Esophagus squamous epithelium (tissue), 5 donors: ENCODE data around the gene OXCT2. TPM values are rescaled to one million over a fixed set of nuclear protein-coding genes. Genes with fewer than 3 reads are reported as not detected.

Source experiments
- DNase-seq: peaks from one replicate; lab custom pipeline; 2025; lab: John Stamatoyannopoulos, UW
- H3K27ac ChIP-seq, 4 donors: fragments of 200-600 bp; sonication (generic); one replicate each; pipeline ENCODE4 v1.5.1; 2016 to 2019; ENCODE audit warnings: mild to moderate bottlenecking in 1 of 4
- H3K27me3 ChIP-seq, 4 donors: fragments of 200-600 bp; sonication (generic); 1 replicate in 3 of 4; 2 replicates in 1 of 4; pipeline versions ENCODE4 v1.5.1 to v1.6.0; 2017 to 2021; ENCODE audit warnings: antibody characterized with exemption in 1 of 4
- H3K36me3 ChIP-seq, 3 donors: fragments of 200-600 bp; sonication (generic); one replicate each; pipeline ENCODE4 v1.5.1; 2016 to 2019
- H3K4me1 ChIP-seq, 3 donors: fragments of 200-600 bp; sonication (generic); one replicate each; pipeline ENCODE4 v1.5.1; 2017 to 2019
- H3K4me3 ChIP-seq, 4 donors: fragments of 200-600 bp; sonication (generic); 1 replicate in 3 of 4; 2 replicates in 1 of 4; pipeline ENCODE4 v1.5.1; 2016 to 2019; ENCODE audit warnings: mild to moderate bottlenecking in 2 of 4, moderate library complexity in 1 of 4
- H3K9me3 ChIP-seq, 3 donors: fragments of 200-600 bp; sonication (generic); one replicate each; pipeline ENCODE4 v1.5.1; 2016 to 2019
- CTCF ChIP-seq, 6 experiments: fragments of 450-650 bp in 4 of 6; fragments of 200-600 bp in 2 of 6; sonication (generic) in 2 of 6; IDR thresholded peaks; one replicate each; pipeline ENCODE4 v1.5.1; 2016 to 2019; ENCODE audit warnings: antibody characterized with exemption in 6 of 6, mild to moderate bottlenecking in 4 of 6, moderate library complexity in 4 of 6
- POLR2A ChIP-seq, 4 donors: fragments of 450-650 bp; IDR thresholded peaks; one replicate each; pipeline ENCODE4 v1.6.1; 2017; ENCODE audit warnings: antibody characterized with exemption in 4 of 4, mild to moderate bottlenecking in 4 of 4, moderate library complexity in 3 of 4
- WGBS, 2 donors: methylation state at CpG; one replicate each; pipeline ENCODE4 v1.1.5; 2018; 5-methylcytosine and 5-hydroxymethylcytosine counted together
- intact Hi-C: fragments of 100-400 bp; cut with DNase I; formaldehyde crosslinking; loops from one replicate; pipeline ENCODE4 v1.15.0; 2022
- total RNA-seq, 4 donors: library from RNA; depleted of rRNA; stranded (reverse); fragments of >200 nt; gene quantifications; one replicate each; pipeline ENCODE4 v1.1.0, GENCODE V29; 2016
- donor health status: DM: yes; HTN: yes; CAD: no.

The OXCT2 gene
- total RNA-seq, 4 donors from 2014 or later: 0.19 to 0.48 TPM; not detected in 2

- no peak overlapping the region for H3K4me3 ChIP-seq
- intact Hi-C loops: loop anchor here (10.0 kb wide), 1 partner anchor 123 kb away; no protein-coding TSS in a partner anchor
- TF ChIP-seq POLR2A (IDR thresholded peaks at IDR 0.05) (no peak), CTCF (IDR thresholded peaks at IDR 0.05) (no peak)
- 17 to 40% methylated on average over 3 to 10 of the region's 10 CpGs for WGBS, 2 donors
- no peaks in the 10 kb centered on the region for H3K36me3 ChIP-seq
- H3K27me3 ChIP-seq: peaks cover 0 to 76% (median 6%) of the 10 kb centered on the region in 4 donors
- H3K4me1 ChIP-seq: no peaks in the 10 kb centered on the region
- H3K27ac ChIP-seq: no peak overlapping the region
- DNase-seq: no peak
- H3K9me3 ChIP-seq: no peaks in the 10 kb centered on the region
Observed at GRCh38 chr1:39727221-39727931, 43.8 kb downstream of the OXCT2 start.

DNA sequence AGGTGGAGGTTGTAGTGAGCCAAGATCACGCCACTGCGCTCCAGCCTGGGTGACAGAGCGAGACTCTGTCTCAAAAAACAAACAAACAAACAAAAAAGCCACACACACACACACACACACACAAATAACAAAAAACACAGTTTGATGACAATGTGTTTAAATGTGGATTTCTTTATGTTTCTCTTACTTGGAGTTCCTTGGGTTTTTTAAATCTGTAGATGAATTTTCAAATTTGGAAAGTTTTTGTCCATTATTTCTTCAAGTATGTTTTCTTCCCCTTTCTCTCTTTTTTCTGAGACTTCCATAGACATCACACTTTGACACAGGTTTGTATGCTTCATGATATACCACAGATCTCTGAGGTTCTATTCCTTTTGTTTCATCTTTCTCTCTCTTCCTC is 44.5 kb downstream of the OXCT2 start:
- Histone ChIP-seq H3K36me3 (no peaks in the 10 kb centered on the region), H3K27ac (no peak overlapping the region), H3K9me3 (no peaks in the 10 kb centered on the region), H3K4me3 (no peak overlapping the region), H3K4me1 (no peaks in the 10 kb centered on the region), H3K27me3 (peaks cover 0 to 76% (median 6%) of the 10 kb centered on the region in 4 donors)
- TF ChIP-seq CTCF (IDR thresholded peaks at IDR 0.05) (no peak), POLR2A (IDR thresholded peaks at IDR 0.05) (no peak)
- DNase-seq: no peak
- intact Hi-C loops: loop anchor here (10.0 kb wide), 1 partner anchor 122 kb away; no protein-coding TSS in a partner anchor
- 86 to 93% methylated on average over 3 of the region's 3 CpGs for WGBS, 2 donors

- H3K27ac ChIP-seq: no peak overlapping the region
- H3K4me1 ChIP-seq: no peaks in the 10 kb centered on the region
- H3K27me3 ChIP-seq: peaks cover 0 to 56% (median 4%) of the 10 kb centered on the region in 4 donors
- no peaks in the 10 kb centered on the region for H3K36me3 ChIP-seq
- intact Hi-C loops: loop anchor here (5.0 to 10.0 kb wide), 2 partner anchors 70 to 118 kb away; no protein-coding TSS in a partner anchor
- DNase-seq: no peak
- WGBS, 2 donors: 6 to 13% methylated on average over 2 of the region's 2 CpGs
- H3K9me3 ChIP-seq: no peaks in the 10 kb centered on the region
- TF ChIP-seq CTCF (IDR thresholded peaks at IDR 0.05): no peak
- no peak for TF ChIP-seq POLR2A (IDR thresholded peaks at IDR 0.05)
- H3K4me3 ChIP-seq: no peak overlapping the region
Observed at GRCh38 chr1:39722495-39722894, 48.7 kb downstream of the OXCT2 start.

DNA sequence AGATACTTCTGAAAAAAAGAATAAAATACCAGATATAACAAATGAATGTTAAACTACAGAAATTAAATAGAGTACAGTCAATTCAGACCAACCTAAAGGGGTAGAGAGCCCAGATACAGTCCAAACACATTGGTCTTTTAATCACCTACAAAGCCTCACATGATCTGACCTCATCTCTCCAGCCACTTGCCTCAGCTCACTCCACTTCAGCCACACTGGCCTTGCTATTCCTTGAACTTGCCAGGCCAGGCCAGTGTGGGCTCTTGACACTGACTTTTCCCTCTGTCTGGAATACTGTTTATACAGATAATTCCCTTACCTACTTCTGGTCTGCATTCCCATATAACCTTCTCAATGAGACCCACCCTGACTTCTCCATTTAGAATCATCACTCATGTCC is 49.5 kb downstream of the OXCT2 start:
- TF ChIP-seq CTCF (IDR thresholded peaks at IDR 0.05) (no peak), POLR2A (IDR thresholded peaks at IDR 0.05) (no peak)
- Histone ChIP-seq H3K9me3 (no peaks in the 10 kb centered on the region), H3K4me3 (no peak overlapping the region), H3K36me3 (no peaks in the 10 kb centered on the region), H3K27ac (no peak overlapping the region), H3K27me3 (peaks cover 0 to 58% (median 2%) of the 10 kb centered on the region in 4 donors), H3K4me1 (no peaks in the 10 kb centered on the region)
- no peak for DNase-seq
- intact Hi-C loops: loop anchor here (5.0 to 10.0 kb wide), 2 partner anchors 69 to 117 kb away; no protein-coding TSS in a partner anchor
